Measurements from ENCODE around the gene LTA. TPM values are rescaled to one million over a fixed set of nuclear protein-coding genes. Genes with fewer than 3 reads are reported as not detected.

Gene LTA
- total and polyA plus RNA-seq, 2 donors (not counting 3 experiments of a cell fraction or from before 2014, with no cell fraction given), result 0.46 TPM; not detected in 1

DNA sequence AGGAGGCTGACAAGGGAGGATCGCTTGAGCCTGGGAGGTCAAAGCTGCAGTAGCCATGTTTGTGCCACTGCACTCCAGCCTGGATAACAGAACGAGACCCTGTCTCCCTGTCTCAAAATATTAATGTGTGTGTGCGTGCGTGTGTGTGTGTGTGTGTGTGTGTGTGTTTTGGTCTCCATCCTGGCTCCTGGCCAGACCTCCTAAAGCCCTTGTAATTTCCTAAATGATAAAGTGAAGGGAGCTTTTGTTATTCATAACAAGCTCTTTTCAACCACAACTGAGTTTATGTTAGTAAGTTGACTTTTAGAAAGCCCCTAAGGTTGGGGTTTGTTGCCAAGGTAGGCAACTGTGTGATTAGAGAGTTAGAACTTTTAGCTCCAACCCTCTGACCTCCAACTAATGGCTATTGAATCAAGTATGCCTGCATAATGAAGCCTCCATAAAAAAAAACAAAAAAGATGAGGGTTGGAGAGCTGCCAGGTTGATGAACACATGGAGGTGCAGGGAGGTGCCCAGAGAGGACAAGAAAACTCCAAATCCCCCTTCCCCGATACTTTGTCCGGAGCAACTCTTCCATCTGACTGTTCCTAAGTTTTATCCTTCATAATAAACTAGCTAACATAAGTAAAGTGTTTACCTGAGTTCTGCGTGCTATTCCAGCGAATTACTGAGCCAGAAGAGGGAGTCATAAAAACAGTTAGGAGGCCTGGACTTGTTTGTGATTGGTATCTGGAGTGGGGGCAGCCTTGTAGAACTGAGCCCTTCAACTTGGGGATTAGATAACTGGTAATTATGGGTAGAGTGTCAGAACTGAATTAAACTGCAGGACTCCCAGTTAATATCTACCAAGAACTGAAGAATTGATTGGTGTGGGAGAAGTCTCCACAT, 37.7 kb downstream of the LTA start:
- FAIRE-seq, result no peak
- intact Hi-C loops (cut with micrococcal nuclease) (no loop called here), dilution Hi-C loops (cut with MboI; ENCODE audit: extremely low pct_ligation_motif_present, low sequenced_read_pairs) (no loop called here)

More for the DNA sequence above, 37.7 kb downstream of the LTA start:
- Histone ChIP-seq H3K9ac (replicated peaks; ENCODE audit: extremely low read depth, insufficient read depth, low read length) (no peak overlapping the region), H3K79me2 (ENCODE audit: control insufficient read depth, insufficient read depth, low read length) (no peaks in the 10 kb centered on the region), H2AFZ (ENCODE audit: low read depth, low read length) (no peak overlapping the region), H3K36me3 (ENCODE audit: control insufficient read depth in 2 of 2, extremely low read depth in 1 of 2, insufficient read depth in 2 of 2, low read length in 2 of 2) (no peaks in the 10 kb centered on the region), H3K27ac (ENCODE audit: insufficient read depth, low read depth, low read length) (no peak overlapping the region), H3K9me1 (replicated peaks; ENCODE audit: control insufficient read depth, extremely low read depth, insufficient read depth, low read length) (no peaks in the 10 kb centered on the region), H3K4me1 (ENCODE audit: control insufficient read depth, extremely low read depth, insufficient read depth, low read length) (no peaks in the 10 kb centered on the region), H3K27me3 (ENCODE audit: control insufficient read depth in 2 of 2, insufficient read depth in 2 of 2, low read length in 2 of 2) (peaks cover 0 to 3% of the 10 kb centered on the region in 2 experiments), H3K9me3 (replicated peaks; ENCODE audit: control insufficient read depth, insufficient read depth, low read length) (no peaks in the 10 kb centered on the region), H4K20me1 (replicated peaks; ENCODE audit: control insufficient read depth, extremely low read depth, insufficient read depth, low read length) (no peaks in the 10 kb centered on the region), H3K4me2 (ENCODE audit: insufficient read depth, low read length) (no peak overlapping the region), H3K4me3 (replicated peaks in 1 of 3; ENCODE audit: insufficient read depth in 1 of 3, low read depth in 1 of 3, low read length in 3 of 3) (no peak overlapping the region)
- TF ChIP-seq, protein P1, sequence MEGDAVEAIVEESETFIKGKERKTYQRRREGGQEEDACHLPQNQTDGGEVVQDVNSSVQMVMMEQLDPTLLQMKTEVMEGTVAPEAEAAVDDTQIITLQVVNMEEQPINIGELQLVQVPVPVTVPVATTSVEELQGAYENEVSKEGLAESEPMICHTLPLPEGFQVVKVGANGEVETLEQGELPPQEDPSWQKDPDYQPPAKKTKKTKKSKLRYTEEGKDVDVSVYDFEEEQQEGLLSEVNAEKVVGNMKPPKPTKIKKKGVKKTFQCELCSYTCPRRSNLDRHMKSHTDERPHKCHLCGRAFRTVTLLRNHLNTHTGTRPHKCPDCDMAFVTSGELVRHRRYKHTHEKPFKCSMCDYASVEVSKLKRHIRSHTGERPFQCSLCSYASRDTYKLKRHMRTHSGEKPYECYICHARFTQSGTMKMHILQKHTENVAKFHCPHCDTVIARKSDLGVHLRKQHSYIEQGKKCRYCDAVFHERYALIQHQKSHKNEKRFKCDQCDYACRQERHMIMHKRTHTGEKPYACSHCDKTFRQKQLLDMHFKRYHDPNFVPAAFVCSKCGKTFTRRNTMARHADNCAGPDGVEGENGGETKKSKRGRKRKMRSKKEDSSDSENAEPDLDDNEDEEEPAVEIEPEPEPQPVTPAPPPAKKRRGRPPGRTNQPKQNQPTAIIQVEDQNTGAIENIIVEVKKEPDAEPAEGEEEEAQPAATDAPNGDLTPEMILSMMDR (IDR thresholded peaks at IDR 0.05; ENCODE audit: extremely low read depth in 1 of 2, insufficient read depth in 1 of 2, low read depth in 1 of 2, low read length in 2 of 2), result no peak
- no peak for TF ChIP-seq GATA2 (IDR thresholded peaks at IDR 0.05; ENCODE audit: insufficient read depth, insufficient read length, low read depth, low read length)
- no peak for TF ChIP-seq POLR2AphosphoS5 (IDR thresholded peaks at IDR 0.05; ENCODE audit: insufficient read depth, low read depth, low read length)
- TF ChIP-seq FOS (IDR thresholded peaks at IDR 0.05; ENCODE audit: borderline replicate concordance, insufficient read depth, low read length), result no peak
- TF ChIP-seq MYC (IDR thresholded peaks at IDR 0.05; ENCODE audit: low read depth, low read length), result no peak
- no peak for TF ChIP-seq POLR2A (IDR thresholded peaks at IDR 0.05; ENCODE audit: low read depth, low read length)
- CTCF ChIA-PET, result interaction anchor here (1.1 to 2.1 kb wide), 7 partner anchors 9 to 59 kb away, joined by 3 to 10 read pairs (median 6); partner anchors contain the start of gene LST1
- BruUV-seq (replicated peaks), result no TSS peak
- POLR2A ChIA-PET, result no interaction called here
- DNase-seq (ENCODE audit: low read depth, low spot score), result no peak
